ENCODE measurements around the gene TINAGL1.

Gene TINAGL1

GRCh38 chr1:31627301-31627929, 51.1 kb downstream of the TINAGL1 start:
- no peak for DNase-seq (ENCODE audit: low spot score)

- DNase-seq (ENCODE audit: low spot score), result no peak
Measured at GRCh38 chr1:31627930-31628559, 51.7 kb downstream of the TINAGL1 start.

GRCh38 chr1:31628931-31629556, 52.7 kb downstream of the TINAGL1 start:
- DNase-seq (ENCODE audit: low spot score), result no peak

- DNase-seq (ENCODE audit: low spot score), result no peak
Measured at GRCh38 chr1:31632649-31633048, 56.3 kb downstream of the TINAGL1 start.

- DNase-seq (ENCODE audit: low spot score), result no peak
Measured at GRCh38 chr1:31633117-31633516, 56.8 kb downstream of the TINAGL1 start.
